AG04449 (cell line): ENCODE data around the gene TLE4.

Experiments
- CTCF ChIA-PET: fragments of 350-600 bp; formaldehyde crosslinking; extraction: SDS; loops from one replicate; lab custom pipeline; 2021; ENCODE audit warnings: antibody characterized with exemption; lab: Yijun Ruan, JAX
- POLR2A ChIA-PET: fragments of 400-600, 350-600 bp; formaldehyde crosslinking; extraction: SDS; loops from one replicate; lab custom pipeline; 2020; ENCODE audit warnings: antibody characterized with exemption, inconsistent platforms; lab: Yijun Ruan, JAX
- DNase-seq: peaks from one replicate; pipeline ENCODE4 v3.0.0-alpha.2; 2010; ENCODE audit warnings: low read depth, low spot score
- H3K4me3 ChIP-seq: 2 replicates; pipeline ENCODE4 v1.5.1; 2011; ENCODE audit warnings: low read depth, mild to moderate bottlenecking, control low read depth, low read length
- CTCF ChIP-seq: IDR thresholded peaks from one replicate; pipeline ENCODE4 v1.5.1; 2011; ENCODE audit warnings: mild to moderate bottlenecking, moderate library complexity, low read length, control low read depth, inconsistent platforms; ENCODE audit not compliant: insufficient read depth; ENCODE audit errors: missing control alignments

TLE4 gene

GRCh38 chr9:79665931-79666330 lies 94.2 kb downstream of the TLE4 start:
- no peak overlapping the region for H3K4me3 ChIP-seq
- ChIA-PET POLR2A (no interaction called here), CTCF (no interaction called here)
- DNase-seq: no peak
- no peak for TF ChIP-seq CTCF

GRCh38 chr9:79667120-79667519 lies 95.4 kb downstream of the TLE4 start:
- ChIA-PET CTCF (interaction anchor here (1.2 kb wide), 1 partner anchor 17 kb away, joined by 3 read pairs; no protein-coding TSS in a partner anchor), POLR2A (no interaction called here)
- no peak overlapping the region for H3K4me3 ChIP-seq
- DNase-seq: no peak
- TF ChIP-seq CTCF: no peak

- TF ChIP-seq CTCF: no peak
- DNase-seq: no peak
- ChIA-PET POLR2A (no interaction called here), CTCF (interaction anchor here (1.2 kb wide), 1 partner anchor 16 kb away, joined by 3 read pairs; no protein-coding TSS in a partner anchor)
- H3K4me3 ChIP-seq: no peak overlapping the region
These were observed 96.2 kb downstream of the TLE4 start for GRCh38 chr9:79667817-79668436.

DNA sequence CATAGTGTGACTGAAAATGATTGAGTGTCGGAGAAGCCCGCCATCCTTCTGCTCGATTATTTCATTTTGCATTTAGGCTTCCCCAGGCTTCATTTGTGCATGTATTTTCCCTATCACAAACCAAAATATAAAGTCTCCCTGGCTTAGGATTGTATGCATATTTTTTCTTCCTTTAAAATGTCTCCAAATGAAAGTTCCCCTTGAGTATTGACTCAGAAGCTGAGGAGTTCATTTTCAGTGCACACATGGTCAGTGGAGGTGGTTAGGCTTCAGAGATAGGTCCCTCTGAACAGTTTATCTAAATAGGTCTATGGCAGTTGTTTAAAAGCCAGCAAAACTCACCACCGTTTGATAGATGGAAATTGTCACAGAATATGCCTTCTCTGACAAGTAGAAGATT lies 97.2 kb downstream of the TLE4 start:
- no peak for TF ChIP-seq CTCF
- POLR2A ChIA-PET: interaction anchor here (0.5 to 0.6 kb wide), 2 partner anchors 84 to 868 kb away, joined by 3 read pairs; no protein-coding TSS in a partner anchor
- CTCF ChIA-PET: no interaction called here
- H3K4me3 ChIP-seq: no peak overlapping the region
- DNase-seq: no peak

DNA sequence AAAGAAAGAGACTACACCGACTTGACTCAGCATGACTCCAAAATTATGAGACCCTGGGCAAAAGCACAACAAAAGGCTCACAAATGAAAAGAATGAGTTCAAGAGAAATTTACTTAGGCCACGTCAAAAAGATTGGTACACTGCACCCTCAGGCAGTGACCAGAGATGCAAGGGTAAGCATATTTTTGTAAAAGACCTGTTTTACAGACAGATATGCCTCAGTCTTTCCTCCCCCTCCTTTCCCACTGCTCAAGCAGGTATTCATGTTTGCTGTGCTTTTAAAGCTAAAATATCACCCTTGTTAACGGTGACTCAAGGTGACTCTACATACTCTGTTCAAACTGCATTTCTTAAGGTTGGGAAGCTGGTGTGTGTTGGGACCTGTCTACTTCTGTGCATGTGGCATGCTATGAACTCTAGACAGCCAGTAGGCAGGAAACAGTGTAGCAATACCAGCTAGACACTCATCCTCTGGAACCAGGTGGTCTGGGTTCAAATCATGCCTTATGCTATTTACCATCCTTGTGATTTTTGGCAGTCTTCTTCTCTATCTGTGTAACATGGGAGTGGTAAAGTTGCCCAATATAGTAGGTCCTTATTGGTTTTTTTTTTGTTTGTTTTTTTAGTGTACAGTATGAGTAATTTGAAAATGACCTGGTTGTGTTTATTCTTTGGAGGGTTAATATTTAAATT lies 98.7 kb downstream of the TLE4 start:
- ChIA-PET POLR2A (no interaction called here), CTCF (no interaction called here)
- H3K4me3 ChIP-seq: no peak overlapping the region
- no peak for DNase-seq
- no peak for TF ChIP-seq CTCF

DNA sequence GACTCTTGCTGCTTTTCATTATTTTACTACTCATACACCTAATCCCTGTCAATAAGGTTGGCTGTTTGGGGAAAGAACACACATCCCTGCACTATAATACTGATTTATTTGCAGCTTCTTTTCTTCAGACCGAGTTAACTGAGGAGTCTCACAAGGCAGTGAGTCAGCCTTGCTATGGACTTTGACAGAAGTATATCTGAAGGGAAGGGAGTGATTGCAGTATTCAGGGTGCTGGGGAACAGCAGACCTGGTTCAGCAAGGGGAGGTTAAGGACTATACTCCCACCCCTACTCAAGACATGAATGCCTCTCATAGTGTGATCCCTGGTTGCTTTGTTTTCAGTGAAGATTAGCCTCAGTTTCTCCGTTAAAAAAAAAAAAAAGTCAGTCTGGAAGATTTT lies 99.8 kb downstream of the TLE4 start:
- no peak overlapping the region for H3K4me3 ChIP-seq
- TF ChIP-seq CTCF: no peak
- ChIA-PET CTCF (no interaction called here), POLR2A (no interaction called here)
- no peak for DNase-seq
